Calu3 (cell line): Measurements from ENCODE around the gene NDC80. TPM values are rescaled to one million over a fixed set of nuclear protein-coding genes. Genes with fewer than 3 reads are reported as not detected.
"Not testable (repeated sequence)": the region's sequence is repeated elsewhere in the genome, so short reads cannot be mapped to it uniquely, and the experiment has no call there.

Experiments used
- BruUV-seq: library from RNA; stranded (reverse); fragments of 400-500 nt; replicated peaks from 2 replicates; lab custom pipeline; 2021; lab: Mats Ljungman, UMichigan
- CTCF ChIA-PET: fragments of 300-600 bp; sonication (Branson Sonifier 250); formaldehyde crosslinking; loops from one replicate; lab custom pipeline; 2022; ENCODE audit warnings: antibody characterized with exemption; lab: Charles Lee
- DNase-seq: peaks from one replicate; pipeline ENCODE4 v3.0.0; 2022
- H3K27ac Mint-ChIP-seq: one replicate; pipeline ENCODE4 v1.8.0; 2022; ENCODE audit warnings: mixed read lengths; ENCODE audit not compliant: unreplicated experiment
- H3K27me3 Mint-ChIP-seq: one replicate; pipeline ENCODE4 v1.8.0; 2022; ENCODE audit warnings: mixed read lengths; ENCODE audit not compliant: unreplicated experiment
- H3K36me3 Mint-ChIP-seq: one replicate; pipeline ENCODE4 v1.8.0; 2022; ENCODE audit warnings: mild to moderate bottlenecking, moderate library complexity, mixed read lengths; ENCODE audit not compliant: insufficient read depth, unreplicated experiment
- H3K4me1 Mint-ChIP-seq: one replicate; pipeline ENCODE4 v1.8.0; 2022; ENCODE audit warnings: mild to moderate bottlenecking, low read depth, mixed read lengths; ENCODE audit not compliant: unreplicated experiment
- H3K4me3 Mint-ChIP-seq: one replicate; pipeline ENCODE4 v1.8.0; 2022; ENCODE audit warnings: mild to moderate bottlenecking, low read depth, moderate library complexity, mixed read lengths; ENCODE audit not compliant: unreplicated experiment
- H3K9me3 Mint-ChIP-seq: one replicate; pipeline ENCODE4 v1.8.0; 2022; ENCODE audit warnings: low read depth, mixed read lengths; ENCODE audit not compliant: unreplicated experiment
- CTCF ChIP-seq: fragments of 200-600 bp; IDR thresholded peaks from one replicate; pipeline ENCODE4 v1.8.0; 2022; ENCODE audit warnings: antibody characterized with exemption; ENCODE audit not compliant: unreplicated experiment
- intact Hi-C: fragments of 100-400 bp; cut with micrococcal nuclease; formaldehyde crosslinking; loops from one replicate; pipeline ENCODE4 v1.10.0; 2022; ENCODE audit not compliant: unreplicated experiment
- total RNA-seq: library from RNA; stranded (reverse); gene quantifications from 2 replicates; pipeline ENCODE4 v1.2.3, GENCODE V29; 2022

NDC80 gene
- total RNA-seq, 1 experiment from 2014 or later, result 56.0 TPM

- Mint-ChIP-seq H3K36me3 (peaks cover 44% of the 10 kb centered on the region), H3K27ac (peak overlapping the region; percentile 95), H3K27me3 (no peaks in the 10 kb centered on the region), H3K4me1 (peaks cover 9% of the 10 kb centered on the region), H3K9me3 (no peaks in the 10 kb centered on the region), H3K4me3 (peak overlapping the region; percentile 92)
- intact Hi-C loops, result loop anchor here (5.0 kb wide), 2 partner anchors 71 to 86 kb away; partner anchors contain the start of genes METTL4 and NDC80
- CTCF ChIA-PET, result interaction anchor here (1.0 kb wide), 1 partner anchor 16 kb away, joined by 3 read pairs; no protein-coding TSS in a partner anchor
- no peak for TF ChIP-seq CTCF
- BruUV-seq, result no TSS peak
- DNase-seq, result no peak
Measured at GRCh38 chr18:2657788-2658458, 86.6 kb downstream of the NDC80 start.

- BruUV-seq, H3K27me3 Mint-ChIP-seq, DNase-seq, H3K27ac Mint-ChIP-seq, H3K9me3 Mint-ChIP-seq, H3K4me3 Mint-ChIP-seq, intact Hi-C loops, CTCF ChIA-PET: not testable (repeated sequence)
- peaks cover 30% of the 10 kb centered on the region for H3K36me3 Mint-ChIP-seq
- H3K4me1 Mint-ChIP-seq, result peaks cover 17% of the 10 kb centered on the region
Measured at GRCh38 chr18:2660849-2661248, 89.5 kb downstream of the NDC80 start.

DNA sequence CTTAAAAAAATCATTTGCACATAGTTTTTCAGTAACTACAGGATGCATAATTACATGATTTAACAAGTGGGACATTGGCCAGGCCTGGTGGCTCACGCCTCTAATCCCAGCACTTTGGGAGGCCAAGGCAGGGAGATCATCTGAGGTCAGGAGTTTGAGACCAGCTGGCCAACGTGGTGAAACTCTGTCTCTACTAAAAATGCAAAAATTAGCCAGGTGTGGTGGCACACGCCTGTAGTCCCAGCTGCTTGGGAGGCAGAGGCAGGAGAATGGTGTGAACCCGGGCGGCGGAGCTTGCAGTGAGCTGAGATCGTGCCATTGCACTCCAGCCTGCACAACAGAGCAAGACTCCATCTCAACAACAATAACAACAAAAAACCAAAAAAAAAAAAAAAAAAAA is 90.9 kb downstream of the NDC80 start:
- DNase-seq, CTCF ChIA-PET, H3K27ac Mint-ChIP-seq, intact Hi-C loops, BruUV-seq, H3K27me3 Mint-ChIP-seq, H3K9me3 Mint-ChIP-seq, H3K4me3 Mint-ChIP-seq: not testable (repeated sequence)
- Mint-ChIP-seq H3K36me3 (peaks cover 15% of the 10 kb centered on the region), H3K4me1 (peaks cover 17% of the 10 kb centered on the region)

GRCh38 chr18:2662990-2663389 is 91.6 kb downstream of the NDC80 start:
- BruUV-seq, result no TSS peak
- no peak for TF ChIP-seq CTCF
- Mint-ChIP-seq H3K4me1 (peaks cover 17% of the 10 kb centered on the region), H3K27me3 (no peaks in the 10 kb centered on the region), H3K9me3 (no peaks in the 10 kb centered on the region), H3K36me3 (peaks cover 8% of the 10 kb centered on the region), H3K4me3 (no peak overlapping the region), H3K27ac (no peak overlapping the region)
- CTCF ChIA-PET, result no interaction called here
- no peak for DNase-seq
- intact Hi-C loops, result no loop called here

Other genes starting within 250 kb of the NDC80 start
- 17.2 and 20.3 TPM in 2 replicates for gene METTL4, start 52 bp upstream of the NDC80 start, total RNA-seq
- 66.1 and 68.3 TPM in 2 replicates for gene SMCHD1, start 84.2 kb downstream of the NDC80 start, total RNA-seq